ENCODE results near the gene CTCFL. TPM values are rescaled to one million over a fixed set of nuclear protein-coding genes. Genes with fewer than 3 reads are reported as not detected.
A peak's percentile ranks its signal among the peaks of the same experiment; 100 is the strongest.

The CTCFL gene
- total and polyA plus RNA-seq, 2 of the 13 experiments (the other 11 are each of a cell fraction or from before 2014, with no cell fraction given), result 0.04 TPM; not detected in 1

- TF ChIP-seq E2F1 (CRISPR knock-in tag; IDR thresholded peaks at IDR 0.05) (0 out of 2 replicates have a peak, but pooled peaks have one; percentile 47), ZNF136 (CRISPR knock-in tag; IDR thresholded peaks at IDR 0.05; ENCODE audit: low read depth) (0 out of 2 replicates have a peak, but pooled peaks have one; percentile 73), MED1 (CRISPR knock-in tag; IDR thresholded peaks at IDR 0.05) (peak; percentile 68; the same call in 1 of the 2 replicates), CREM (IDR thresholded peaks at IDR 0.05) (peak; percentile 57; the same call in 1 of the 2 replicates), CREM (CRISPR knock-in tag; IDR thresholded peaks at IDR 0.05) (no peak), AHDC1 (CRISPR knock-in tag; IDR thresholded peaks at IDR 0.05; ENCODE audit: borderline replicate concordance) (peak; percentile 74; the same call in 1 of the 2 replicates), BRCA1 (CRISPR knock-in tag; IDR thresholded peaks at IDR 0.05) (0 out of 2 replicates have a peak, but pooled peaks have one; percentile 57), ZNF839 (CRISPR knock-in tag; IDR thresholded peaks at IDR 0.05; ENCODE audit: borderline replicate concordance) (no peak), TERF1 (CRISPR knock-in tag; IDR thresholded peaks at IDR 0.05) (no peak), ESRRA (CRISPR knock-in tag; IDR thresholded peaks at IDR 0.05; ENCODE audit: low read depth) (peak; percentile 14; the same call in 1 of the 2 replicates), TAF1 (CRISPR knock-in tag; IDR thresholded peaks at IDR 0.05) (no peak), TCF7L2 (IDR thresholded peaks at IDR 0.05; ENCODE audit: low read depth, low read length) (no peak), DR1 (CRISPR knock-in tag; IDR thresholded peaks at IDR 0.05) (no peak), ZMAT3 (CRISPR knock-in tag; conservative IDR thresholded peaks at IDR 0.05) (no peak; the same call in 1 of the 2 replicates), ZNF580 (CRISPR knock-in tag; IDR thresholded peaks at IDR 0.05; ENCODE audit: borderline replicate concordance, low read depth) (no peak; the same call in 1 of the 2 replicates), ZNF30 (CRISPR knock-in tag; IDR thresholded peaks at IDR 0.05) (no peak), ZNF674 (CRISPR knock-in tag; IDR thresholded peaks at IDR 0.05; ENCODE audit: low read depth) (no peak), ZNF75D (CRISPR knock-in tag; IDR thresholded peaks at IDR 0.05; ENCODE audit: borderline replicate concordance) (no peak), ZNF569 (CRISPR knock-in tag; IDR thresholded peaks at IDR 0.05; ENCODE audit: borderline replicate concordance) (no peak)
These were observed 33.8 kb upstream of the CTCFL start (continued) for GRCh38 chr20:57558614-57559288.
